ENCODE data around the gene SLC10A3.

- no peak for TF ChIP-seq GATA2 (IDR thresholded peaks at IDR 0.05; ENCODE audit: low read depth, low read length)
- no peak for TF ChIP-seq GATA3 (IDR thresholded peaks at IDR 0.05; ENCODE audit: low read depth, low read length)
Measured at GRCh38 chrX:154462396-154462795, 28.0 kb downstream of the SLC10A3 start.

Data from SH-SY5Y (cell line).